Fibroblast of lung (primary cell): ENCODE results near the gene DLG2. TPM values are rescaled to one million over a fixed set of nuclear protein-coding genes. Genes with fewer than 3 reads are reported as not detected.

Experiments
- DNase-seq, 2 donors: peaks; one replicate each; pipeline versions ENCODE4 v3.0.0 to v3.0.0-alpha.2; 2010; ENCODE audit warnings: low read depth in 2 of 2
- H2AFZ ChIP-seq: 2 replicates; pipeline ENCODE4 v1.5.1; 2012; ENCODE audit warnings: low read length, control low read depth, inconsistent platforms
- H3K27ac ChIP-seq: 2 replicates; pipeline ENCODE4 v1.5.1; 2011; ENCODE audit warnings: low read length, control low read depth; ENCODE audit not compliant: insufficient read depth
- H3K27me3 ChIP-seq: 2 replicates; pipeline ENCODE4 v1.5.1; 2011; ENCODE audit warnings: mild to moderate bottlenecking, low read length; ENCODE audit not compliant: control insufficient read depth, insufficient read depth
- H3K36me3 ChIP-seq: 2 replicates; pipeline ENCODE4 v1.5.1; 2011; ENCODE audit warnings: low read length; ENCODE audit not compliant: control insufficient read depth, insufficient read depth
- H3K4me1 ChIP-seq: 2 replicates; pipeline ENCODE4 v1.5.1; 2011; ENCODE audit warnings: low read length; ENCODE audit not compliant: control insufficient read depth, insufficient read depth; ENCODE audit errors: extremely low read depth
- H3K4me2 ChIP-seq: 2 replicates; pipeline ENCODE4 v1.5.1; 2011; ENCODE audit warnings: low read length, control low read depth; ENCODE audit not compliant: insufficient read depth; ENCODE audit errors: extremely low read depth
- H3K4me3 ChIP-seq, 4 experiments: fragments of 200-600 bp in 1 of 4; sonication (generic) in 1 of 4; replicated peaks in 1 of 4; 2 replicates each; pipeline ENCODE4 v1.5.1; 2011 to 2016; ENCODE audit warnings: low read length in 4 of 4, low read depth in 3 of 4, mild to moderate bottlenecking in 3 of 4, control low read depth in 2 of 4, inconsistent platforms in 1 of 4, mixed read lengths in 1 of 4; ENCODE audit not compliant: insufficient read depth in 1 of 4; ENCODE audit errors: control extremely low read depth in 1 of 4
- H3K79me2 ChIP-seq: 2 replicates; pipeline ENCODE4 v1.5.1; 2012; ENCODE audit warnings: mild to moderate bottlenecking, low read length, inconsistent platforms; ENCODE audit not compliant: control insufficient read depth, insufficient read depth
- H3K9ac ChIP-seq: 2 replicates; pipeline ENCODE4 v1.5.1; 2011; ENCODE audit warnings: mild to moderate bottlenecking, low read length, control low read depth; ENCODE audit not compliant: insufficient read depth
- H3K9me3 ChIP-seq: 2 replicates; pipeline ENCODE4 v1.5.1; 2012; ENCODE audit warnings: low read depth, low read length; ENCODE audit not compliant: control insufficient read depth, insufficient read depth
- H4K20me1 ChIP-seq: 2 replicates; pipeline ENCODE4 v1.5.1; 2011; ENCODE audit warnings: low read length; ENCODE audit not compliant: control insufficient read depth, insufficient read depth; ENCODE audit errors: extremely low read depth
- EZH2 ChIP-seq: IDR thresholded peaks from 2 replicates; pipeline ENCODE4 v1.5.1; 2012; ENCODE audit warnings: low read length, control low read depth, mild to moderate bottlenecking; ENCODE audit errors: missing control alignments
- polyA plus RNA-seq, 2 donors: library from polyadenylated mRNA; depleted of rRNA in 1 of 2; stranded (reverse) in 1 of 2; unstranded in 1 of 2; fragments of >200 nt; gene quantifications; 2 replicates each; pipeline ENCODE4 v1.2.1, GENCODE V29; 2011 to 2012; ENCODE audit warnings: missing spikeins in 1 of 2
- total RNA-seq: library from RNA; depleted of rRNA; stranded (reverse); fragments of >200 nt; gene quantifications from 2 replicates; pipeline ENCODE4 v1.2.1, GENCODE V29; 2014
- TF ChIP-seq, protein P1 (sequence below), 2 donors: IDR thresholded peaks in 1 of 2; conservative IDR thresholded peaks in 1 of 2; 1 replicate in 1 of 2; 2 replicates in 1 of 2; pipeline ENCODE4 v1.5.1; 2011 to 2012; ENCODE audit warnings: low read length in 2 of 2, control low read depth in 1 of 2, inconsistent platforms in 1 of 2, low read depth in 1 of 2, mild to moderate bottlenecking in 1 of 2

Gene DLG2
- total and polyA plus RNA-seq, 2 donors (not counting 1 experiment from before 2014, with no cell fraction given): 0.77 to 2.3 TPM

DNA sequence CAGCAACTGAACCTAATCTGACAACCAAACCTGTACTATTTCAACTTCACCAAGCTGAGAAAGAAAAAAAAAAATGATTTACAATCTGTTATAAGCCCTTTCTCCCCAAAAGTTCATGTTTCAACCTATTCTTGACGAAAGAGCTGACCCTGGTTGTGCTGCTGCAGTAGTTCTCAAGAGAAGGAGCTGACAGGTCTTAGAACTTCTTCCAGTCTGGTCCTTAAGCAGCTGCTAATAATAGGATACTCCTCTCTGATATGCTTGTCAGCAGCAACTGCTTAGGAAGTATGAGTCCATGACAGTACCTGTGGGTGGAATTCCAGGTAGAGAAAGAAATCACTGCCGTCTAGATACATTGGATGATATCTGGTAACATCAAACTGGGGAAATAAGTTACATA is 1605.9 kb downstream of the DLG2 start:
- H3K4me2 ChIP-seq: no peak overlapping the region
- no peaks in the 10 kb centered on the region for H3K79me2 ChIP-seq
- peak in 1 of 2 donors; percentile 10 for DNase-seq
- H3K4me1 ChIP-seq: peaks cover 3% of the 10 kb centered on the region
- no peak overlapping the region for H3K9ac ChIP-seq
- TF ChIP-seq, protein P1, sequence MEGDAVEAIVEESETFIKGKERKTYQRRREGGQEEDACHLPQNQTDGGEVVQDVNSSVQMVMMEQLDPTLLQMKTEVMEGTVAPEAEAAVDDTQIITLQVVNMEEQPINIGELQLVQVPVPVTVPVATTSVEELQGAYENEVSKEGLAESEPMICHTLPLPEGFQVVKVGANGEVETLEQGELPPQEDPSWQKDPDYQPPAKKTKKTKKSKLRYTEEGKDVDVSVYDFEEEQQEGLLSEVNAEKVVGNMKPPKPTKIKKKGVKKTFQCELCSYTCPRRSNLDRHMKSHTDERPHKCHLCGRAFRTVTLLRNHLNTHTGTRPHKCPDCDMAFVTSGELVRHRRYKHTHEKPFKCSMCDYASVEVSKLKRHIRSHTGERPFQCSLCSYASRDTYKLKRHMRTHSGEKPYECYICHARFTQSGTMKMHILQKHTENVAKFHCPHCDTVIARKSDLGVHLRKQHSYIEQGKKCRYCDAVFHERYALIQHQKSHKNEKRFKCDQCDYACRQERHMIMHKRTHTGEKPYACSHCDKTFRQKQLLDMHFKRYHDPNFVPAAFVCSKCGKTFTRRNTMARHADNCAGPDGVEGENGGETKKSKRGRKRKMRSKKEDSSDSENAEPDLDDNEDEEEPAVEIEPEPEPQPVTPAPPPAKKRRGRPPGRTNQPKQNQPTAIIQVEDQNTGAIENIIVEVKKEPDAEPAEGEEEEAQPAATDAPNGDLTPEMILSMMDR (conservative IDR thresholded peaks at IDR 0.05 in 1 of 2, IDR thresholded peaks at IDR 0.05 in 1 of 2; ENCODE audit: low read depth in 1 of 2, low read length in 2 of 2): no peak
- TF ChIP-seq EZH2: no peak
- H4K20me1 ChIP-seq: no peaks in the 10 kb centered on the region
- no peak overlapping the region for H3K4me3 ChIP-seq
- no peaks in the 10 kb centered on the region for H3K9me3 ChIP-seq
- no peaks in the 10 kb centered on the region for H3K36me3 ChIP-seq
- no peak overlapping the region for H3K27ac ChIP-seq
- H3K27me3 ChIP-seq: no peaks in the 10 kb centered on the region
- no peak overlapping the region for H2AFZ ChIP-seq

DNA sequence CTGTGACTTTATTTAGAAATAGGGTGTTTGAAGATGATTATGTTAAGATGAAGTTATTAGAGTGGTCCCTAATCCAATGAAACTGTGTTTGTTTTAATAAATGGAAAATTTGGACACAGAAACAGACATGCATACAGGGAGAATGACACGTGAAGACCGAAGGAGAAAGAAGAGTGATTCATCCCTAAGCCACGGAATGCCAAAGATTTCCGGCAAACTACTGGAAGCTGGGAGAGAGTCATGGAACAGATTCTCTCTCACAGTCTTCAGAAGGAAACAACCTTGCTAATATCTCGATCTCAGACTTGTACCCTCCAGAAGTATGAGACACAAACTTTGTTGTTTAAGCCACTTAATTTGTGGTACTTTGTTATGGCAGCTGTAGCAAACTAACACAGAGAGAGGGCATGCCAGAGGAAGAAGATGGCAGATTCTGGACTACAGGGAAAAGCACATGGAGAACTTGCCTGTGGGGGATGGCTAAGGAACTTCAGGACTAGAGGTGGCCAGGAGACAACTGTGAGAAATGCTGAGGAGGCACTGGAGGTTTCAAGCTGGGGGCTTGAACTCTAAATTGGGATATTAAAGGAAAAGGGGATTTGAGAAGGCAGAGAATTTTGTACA is 1607.5 kb downstream of the DLG2 start:
- H3K4me1 ChIP-seq: peaks cover 3% of the 10 kb centered on the region
- peak; percentile 12 to 89 for DNase-seq
- H3K27me3 ChIP-seq: no peaks in the 10 kb centered on the region
- H3K9me3 ChIP-seq: no peaks in the 10 kb centered on the region
- H2AFZ ChIP-seq: peak overlapping the region; percentile 77
- no peaks in the 10 kb centered on the region for H3K79me2 ChIP-seq
- peak overlapping the region; percentile 37 for H3K4me2 ChIP-seq
- peak overlapping the region; percentile 42 for H3K27ac ChIP-seq
- no peak overlapping the region for H3K4me3 ChIP-seq
- H4K20me1 ChIP-seq: no peaks in the 10 kb centered on the region
- no peak overlapping the region for H3K9ac ChIP-seq
- H3K36me3 ChIP-seq: no peaks in the 10 kb centered on the region
- TF ChIP-seq, protein P1 (conservative IDR thresholded peaks at IDR 0.05 in 1 of 2, IDR thresholded peaks at IDR 0.05 in 1 of 2; ENCODE audit: low read depth in 1 of 2, low read length in 2 of 2): no peak
- TF ChIP-seq EZH2: no peak

DNA sequence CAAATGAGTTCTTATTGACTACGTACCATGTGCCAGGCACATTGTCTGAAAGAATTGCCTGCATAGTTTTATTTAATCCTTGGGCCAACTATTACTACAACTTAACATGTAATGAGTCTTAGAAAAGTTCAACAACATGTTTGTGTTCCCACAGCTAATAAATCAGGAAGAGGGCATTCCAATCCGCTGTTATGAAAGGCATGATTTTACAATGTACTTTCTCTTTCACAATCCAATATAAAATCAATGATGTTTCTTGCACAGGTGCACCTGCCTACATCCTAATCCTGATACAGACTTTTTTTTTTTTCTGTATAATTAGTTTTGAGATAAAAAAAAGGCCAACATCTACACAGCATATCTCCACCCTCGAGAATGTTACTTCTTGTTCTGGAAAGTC is 1612.6 kb downstream of the DLG2 start:
- Histone ChIP-seq H3K27me3 (no peaks in the 10 kb centered on the region), H3K9me3 (no peaks in the 10 kb centered on the region), H3K27ac (no peak overlapping the region), H3K79me2 (no peaks in the 10 kb centered on the region), H4K20me1 (no peaks in the 10 kb centered on the region), H3K4me1 (no peaks in the 10 kb centered on the region), H3K9ac (no peak overlapping the region), H3K4me2 (no peak overlapping the region), H2AFZ (no peak overlapping the region), H3K36me3 (no peaks in the 10 kb centered on the region), H3K4me3 (no peak overlapping the region)
- TF ChIP-seq, protein P1 (conservative IDR thresholded peaks at IDR 0.05 in 1 of 2, IDR thresholded peaks at IDR 0.05 in 1 of 2; ENCODE audit: low read depth in 1 of 2, low read length in 2 of 2): no peak
- no peak for TF ChIP-seq EZH2
- no peak for DNase-seq
